Ishikawa (cell line): ENCODE data around the gene ESYT2.

Source experiments
- CEBPB ChIP-seq: IDR thresholded peaks from 2 replicates; pipeline ENCODE4 v1.6.1; 2012
- CREB1 ChIP-seq: IDR thresholded peaks from 2 replicates; pipeline ENCODE4 v1.6.1; 2012; ENCODE audit warnings: low read depth
- EGR1 ChIP-seq: IDR thresholded peaks from 2 replicates; pipeline ENCODE4 v1.6.1; 2012
- EP300 ChIP-seq: IDR thresholded peaks from 2 replicates; pipeline ENCODE4 v1.6.1; 2012; ENCODE audit warnings: borderline replicate concordance
- FOXM1 ChIP-seq: IDR thresholded peaks from 2 replicates; pipeline ENCODE4 v1.6.1; 2012; ENCODE audit warnings: low read depth, borderline replicate concordance
- MAX ChIP-seq: IDR thresholded peaks from 2 replicates; pipeline ENCODE4 v1.6.1; 2012
- NFIC ChIP-seq: IDR thresholded peaks from 2 replicates; pipeline ENCODE4 v1.6.1; 2012
- RAD21 ChIP-seq: IDR thresholded peaks from 2 replicates; pipeline ENCODE4 v1.6.1; 2012; ENCODE audit warnings: low read depth
- REST ChIP-seq: IDR thresholded peaks from 2 replicates; pipeline ENCODE4 v1.6.1; 2012; ENCODE audit warnings: low read depth, mild to moderate bottlenecking
- TAF1 ChIP-seq: IDR thresholded peaks from 2 replicates; pipeline ENCODE4 v1.6.1; 2012; ENCODE audit warnings: low read depth, mild to moderate bottlenecking
- TCF12 ChIP-seq: IDR thresholded peaks from 2 replicates; pipeline ENCODE4 v1.6.1; 2012; ENCODE audit warnings: low read depth
- TEAD4 ChIP-seq: IDR thresholded peaks from 2 replicates; pipeline ENCODE4 v1.6.1; 2012
- USF1 ChIP-seq: IDR thresholded peaks from 2 replicates; pipeline ENCODE4 v1.6.1; 2012
- YY1 ChIP-seq: IDR thresholded peaks from 2 replicates; pipeline ENCODE4 v1.6.1; 2012; ENCODE audit warnings: low read depth
- ZBTB7A ChIP-seq: IDR thresholded peaks from 2 replicates; pipeline ENCODE4 v1.6.1; 2012; ENCODE audit warnings: low read depth

Gene ESYT2

GRCh38 chr7:158726277-158726807 is 103.0 kb downstream of the ESYT2 start:
- no peak for TF ChIP-seq REST
- no peak for TF ChIP-seq TEAD4
- no peak for TF ChIP-seq YY1
- TF ChIP-seq RAD21 = no peak
- no peak for TF ChIP-seq CEBPB
- no peak for TF ChIP-seq FOXM1
- TF ChIP-seq TAF1 = no peak
- TF ChIP-seq MAX = no peak
- TF ChIP-seq TCF12 = no peak
- no peak for TF ChIP-seq USF1
- no peak for TF ChIP-seq EGR1

GRCh38 chr7:158725506-158725800 is 103.9 kb downstream of the ESYT2 start:
- no peak for TF ChIP-seq CEBPB
- TF ChIP-seq FOXM1 = no peak
- TF ChIP-seq ZBTB7A = no peak
- TF ChIP-seq USF1 = no peak
- TF ChIP-seq EGR1 = no peak

GRCh38 chr7:158724658-158725505 is 104.4 kb downstream of the ESYT2 start:
- no peak for TF ChIP-seq TAF1
- no peak for TF ChIP-seq EGR1
- TF ChIP-seq REST = no peak
- TF ChIP-seq MAX = no peak
- no peak for TF ChIP-seq TEAD4
- no peak for TF ChIP-seq FOXM1
- no peak for TF ChIP-seq CREB1
- TF ChIP-seq TCF12 = no peak
- no peak for TF ChIP-seq NFIC
- no peak for TF ChIP-seq USF1

GRCh38 chr7:158723714-158724385 is 105.5 kb downstream of the ESYT2 start:
- TF ChIP-seq MAX = no peak

- TF ChIP-seq TAF1 (no peak), FOXM1 (no peak), CEBPB (no peak), NFIC (no peak), EP300 (no peak), TEAD4 (no peak), YY1 (no peak), ZBTB7A (no peak), REST (no peak), MAX (no peak), EGR1 (no peak), CREB1 (no peak), RAD21 (no peak), TCF12 (no peak), USF1 (no peak)
These were observed 106.0 kb downstream of the ESYT2 start for GRCh38 chr7:158723266-158723665.
